Activated CD8-positive, alpha-beta memory T cell treated with anti-CD3 and anti-CD28 coated beads for 36 hours (primary cell): ENCODE data around the gene LATS1. TPM values are rescaled to one million over a fixed set of nuclear protein-coding genes. Genes with fewer than 3 reads are reported as not detected.
"Not testable (repeated sequence)": the region's sequence is repeated elsewhere in the genome, so short reads cannot be mapped to it uniquely, and the experiment has no call there.

Experiments
- CTCF ChIA-PET: fragments of 350-600 bp; sonication (Branson Sonifier 250); formaldehyde crosslinking; loops from one replicate; lab custom pipeline; 2021; ENCODE audit warnings: antibody characterized with exemption; lab: Charles Lee
- POLR2A ChIA-PET: fragments of 350-600 bp; sonication (Branson Sonifier 250); formaldehyde crosslinking; loops from one replicate; lab custom pipeline; 2021; ENCODE audit warnings: antibody characterized with exemption; lab: Charles Lee
- total RNA-seq, 2 experiments: library from RNA; stranded (reverse); gene quantifications; one replicate each; pipeline ENCODE4 v1.2.3, GENCODE V29; 2021

The LATS1 gene
- total RNA-seq, 2 experiments from 2014 or later, result 23.9 to 26.1 TPM

DNA sequence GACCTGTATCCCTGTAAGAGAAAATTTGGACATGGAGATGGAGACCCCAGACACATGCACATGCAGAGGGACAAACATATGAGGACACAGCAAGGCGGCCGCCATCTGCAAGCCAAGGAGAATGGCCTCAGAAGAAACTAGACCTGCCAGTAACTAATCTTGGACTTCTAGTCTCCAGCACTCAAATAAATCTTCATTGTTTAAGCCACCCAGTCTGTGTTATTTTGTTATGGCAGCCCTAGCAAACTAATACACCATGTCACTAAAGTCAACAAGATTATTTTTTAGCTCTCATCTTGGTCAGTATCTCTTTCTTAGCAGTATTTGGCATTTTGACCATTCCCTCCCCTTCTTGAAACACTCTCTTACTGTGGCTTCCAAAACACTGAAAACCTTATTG lies 26.7 kb downstream of the LATS1 start:
- ChIA-PET POLR2A (no interaction called here), CTCF (no interaction called here)

DNA sequence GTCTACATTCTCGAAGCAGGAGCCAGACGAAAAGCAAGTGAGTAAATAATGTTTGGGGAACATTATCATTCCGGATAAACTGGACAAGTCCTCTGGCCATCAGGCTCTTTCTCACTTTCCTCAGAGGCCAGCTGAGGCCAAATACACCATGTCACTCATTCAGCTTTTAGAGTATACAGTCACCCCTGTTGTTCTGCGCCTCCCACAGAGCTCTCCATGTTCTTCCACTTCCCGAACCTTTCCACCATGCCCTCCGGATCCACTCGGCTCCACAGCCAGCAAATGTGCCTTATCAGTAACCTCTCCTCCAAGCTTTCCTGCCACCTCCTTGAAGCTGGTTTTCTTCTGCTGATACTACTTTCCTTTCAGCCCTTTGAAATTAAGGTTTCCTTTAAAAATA lies 31.7 kb downstream of the LATS1 start:
- CTCF ChIA-PET, result interaction anchor here (1.1 to 1.3 kb wide), 2 partner anchors 18 to 23 kb away, joined by 5 read pairs; no protein-coding TSS in a partner anchor

DNA sequence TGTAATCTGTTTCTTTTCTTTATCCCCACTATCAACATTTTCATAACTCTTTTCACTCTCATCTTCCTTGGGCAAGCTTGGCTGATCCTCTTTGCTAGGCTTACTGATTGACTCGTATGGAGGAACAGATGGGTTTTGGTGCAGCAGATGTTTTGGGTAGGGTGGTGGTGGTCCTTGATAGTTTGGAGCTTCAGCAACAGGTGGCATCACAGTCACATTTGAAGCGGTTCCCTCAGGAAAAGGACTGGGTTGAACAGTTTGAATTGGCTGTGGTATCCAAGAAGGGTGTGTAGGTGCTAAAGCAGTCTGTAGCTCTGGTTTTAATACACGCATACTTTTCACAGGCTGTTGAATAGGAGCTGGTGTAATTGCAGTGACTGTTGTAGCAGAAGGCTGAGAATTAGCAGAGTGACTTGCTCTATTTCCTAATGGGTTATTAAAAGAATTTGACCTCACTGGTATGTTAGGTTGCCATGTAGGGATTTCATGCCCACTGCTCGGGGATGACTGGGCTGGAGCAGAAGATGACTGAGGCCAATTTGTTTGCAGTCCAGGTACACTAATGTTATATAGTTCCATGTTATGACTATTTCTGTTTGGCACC lies 34.5 kb downstream of the LATS1 start:
- CTCF ChIA-PET, result no interaction called here

More for the DNA sequence above, 31.7 kb downstream of the LATS1 start:
- POLR2A ChIA-PET, result interaction anchor here (1.1 to 1.7 kb wide), 2 partner anchors 32 to 120 kb away, joined by 3 to 8 read pairs; partner anchors contain the start of genes GINM1 and LATS1

DNA sequence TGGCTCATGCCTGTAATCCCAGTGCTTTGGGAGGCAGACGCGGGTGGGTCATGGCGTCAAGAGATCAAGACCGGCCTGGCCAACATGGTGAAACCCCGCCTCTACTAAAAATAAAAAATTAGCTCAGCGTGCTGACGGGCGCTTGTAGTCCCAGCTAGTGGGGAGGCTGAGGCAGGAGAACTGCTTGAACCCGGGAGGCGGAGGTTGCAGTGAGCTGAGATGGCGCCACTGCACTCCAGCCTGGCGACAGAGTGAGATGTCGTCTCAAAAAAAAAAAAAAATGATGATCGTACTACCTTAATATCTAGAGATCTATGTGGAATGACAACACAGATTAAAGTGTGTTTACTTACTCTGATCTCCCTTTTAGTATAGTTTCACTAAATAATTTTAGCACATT lies 36.1 kb downstream of the LATS1 start:
- CTCF ChIA-PET, result interaction anchor here (0.9 kb wide), 1 partner anchor 14 kb away, joined by 3 read pairs; no protein-coding TSS in a partner anchor
- POLR2A ChIA-PET, result not testable (repeated sequence)

More for the DNA sequence above, 34.5 kb downstream of the LATS1 start:
- POLR2A ChIA-PET, result no interaction called here

DNA sequence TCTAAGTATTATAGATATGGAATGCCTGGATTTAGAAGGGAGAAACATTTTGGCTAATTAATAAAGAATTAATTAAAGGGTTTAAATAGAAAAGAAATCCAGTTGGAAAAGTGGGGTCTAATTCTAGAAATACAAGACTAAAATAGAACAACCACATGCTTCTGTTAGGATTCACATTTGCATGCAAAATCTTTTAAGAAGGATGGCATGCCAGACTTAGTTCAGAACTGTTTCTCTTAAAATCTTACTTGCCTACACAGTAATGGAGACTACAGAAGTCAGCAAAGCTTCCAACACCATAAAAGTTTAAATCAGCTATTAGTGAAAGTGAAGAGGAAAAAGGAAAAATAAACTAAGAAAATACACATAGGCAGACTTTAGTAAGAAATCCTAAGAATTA lies 36.7 kb downstream of the LATS1 start:
- POLR2A ChIA-PET, result no interaction called here
- CTCF ChIA-PET, result interaction anchor here (0.9 kb wide), 1 partner anchor 15 kb away, joined by 3 read pairs; no protein-coding TSS in a partner anchor

DNA sequence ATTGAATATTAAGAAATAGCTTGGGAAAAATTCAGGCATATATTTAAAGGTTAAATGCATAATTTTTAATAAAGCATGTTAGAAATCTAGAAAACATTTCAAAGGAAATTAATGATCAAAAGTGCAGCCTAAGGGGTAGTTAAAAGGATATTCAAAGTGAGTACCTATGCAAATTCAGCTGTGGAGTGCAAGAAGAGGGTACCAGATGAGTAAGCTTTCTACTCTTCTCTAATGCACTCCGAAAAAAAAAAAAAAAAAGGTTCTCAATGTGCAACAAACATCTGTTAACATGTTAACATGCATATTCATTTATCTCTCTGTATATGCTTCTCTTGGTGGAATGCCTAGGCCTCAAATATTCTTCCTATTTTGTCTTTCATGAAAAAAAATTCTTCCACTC lies 37.4 kb downstream of the LATS1 start:
- ChIA-PET POLR2A (no interaction called here), CTCF (interaction anchor here (1.0 kb wide), 1 partner anchor 25 kb away, joined by 3 read pairs; no protein-coding TSS in a partner anchor)

DNA sequence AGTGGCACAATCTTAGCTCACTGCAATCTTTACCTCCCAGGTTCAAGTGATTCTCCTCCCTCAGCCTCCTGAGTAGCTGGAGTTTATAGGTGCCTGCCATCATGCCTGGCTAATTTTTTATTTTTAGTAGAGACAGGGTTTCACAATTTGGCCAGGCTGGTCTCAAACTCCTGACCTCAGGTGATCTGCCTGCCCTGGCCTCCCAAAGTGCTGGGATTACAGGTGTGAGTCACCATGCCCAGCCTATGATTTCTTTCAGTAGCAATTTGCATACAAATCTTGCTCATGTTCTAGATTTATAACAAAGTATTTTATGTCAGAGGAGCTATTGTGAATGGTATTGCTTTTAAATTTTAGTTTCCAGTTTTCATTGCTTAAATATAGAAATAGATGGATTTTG lies 45.6 kb downstream of the LATS1 start:
- POLR2A ChIA-PET, result not testable (repeated sequence)
- CTCF ChIA-PET, result interaction anchor here (0.5 kb wide), 1 partner anchor 160 kb away, joined by 4 read pairs; no protein-coding TSS in a partner anchor

DNA sequence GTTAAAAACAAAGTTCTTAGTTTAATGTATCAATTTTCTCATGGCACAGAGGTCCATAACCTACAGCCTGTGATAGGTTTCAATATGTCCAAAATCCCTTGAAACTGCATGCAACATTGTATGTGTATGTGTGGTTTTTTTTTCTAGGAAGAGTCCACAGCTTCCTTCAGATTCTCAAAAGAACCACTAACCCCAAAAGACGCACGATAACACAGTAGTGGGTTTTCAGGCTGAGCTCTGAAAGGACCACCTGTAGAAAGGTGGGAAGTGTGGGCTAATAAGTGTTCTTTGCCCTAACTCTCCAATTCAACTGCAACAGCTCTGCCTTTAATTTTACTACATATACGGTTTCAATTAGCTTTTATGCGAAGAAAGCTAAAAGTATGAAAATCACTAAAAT lies 57.9 kb downstream of the LATS1 start:
- POLR2A ChIA-PET, result no interaction called here
- CTCF ChIA-PET, result no interaction called here

DNA sequence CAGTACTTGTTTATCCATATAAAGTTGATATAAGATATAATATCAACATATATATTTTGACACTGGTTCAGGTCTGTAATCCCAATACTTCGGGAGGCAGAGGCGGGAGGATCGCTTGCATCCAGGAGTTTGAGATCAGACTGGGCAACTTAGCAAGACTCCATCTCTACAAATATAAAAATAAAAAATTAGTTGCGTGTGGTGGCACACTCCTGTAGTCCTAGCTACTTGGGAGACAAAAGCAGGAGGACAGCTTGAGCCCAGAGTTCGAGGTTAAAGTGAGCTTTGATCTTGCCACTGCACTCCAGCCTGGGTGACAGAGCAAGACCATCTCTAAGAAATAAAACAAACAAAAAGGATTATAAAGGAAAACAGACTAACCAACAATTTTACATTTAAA lies 60.5 kb downstream of the LATS1 start:
- CTCF ChIA-PET, result no interaction called here
- POLR2A ChIA-PET, result no interaction called here

DNA sequence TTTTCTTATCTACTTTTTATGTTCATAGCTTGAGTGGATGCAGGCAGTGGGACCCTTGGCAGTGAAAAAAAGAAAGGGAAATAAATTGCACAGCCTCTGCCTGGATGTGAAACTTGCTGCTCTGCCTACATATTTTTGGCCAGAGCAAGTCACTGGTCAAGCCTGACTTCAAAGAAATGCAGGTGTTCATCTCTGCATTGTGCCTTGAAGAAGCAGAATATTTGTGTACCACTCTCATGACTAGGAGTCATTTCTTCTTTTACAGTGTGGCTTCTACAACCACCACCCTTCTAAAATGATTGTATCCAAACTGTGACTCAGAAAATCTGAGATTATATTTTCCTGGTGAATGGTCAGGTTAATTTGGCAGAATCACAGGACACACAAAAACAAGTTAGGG lies 66.8 kb downstream of the LATS1 start:
- ChIA-PET CTCF (no interaction called here), POLR2A (no interaction called here)

DNA sequence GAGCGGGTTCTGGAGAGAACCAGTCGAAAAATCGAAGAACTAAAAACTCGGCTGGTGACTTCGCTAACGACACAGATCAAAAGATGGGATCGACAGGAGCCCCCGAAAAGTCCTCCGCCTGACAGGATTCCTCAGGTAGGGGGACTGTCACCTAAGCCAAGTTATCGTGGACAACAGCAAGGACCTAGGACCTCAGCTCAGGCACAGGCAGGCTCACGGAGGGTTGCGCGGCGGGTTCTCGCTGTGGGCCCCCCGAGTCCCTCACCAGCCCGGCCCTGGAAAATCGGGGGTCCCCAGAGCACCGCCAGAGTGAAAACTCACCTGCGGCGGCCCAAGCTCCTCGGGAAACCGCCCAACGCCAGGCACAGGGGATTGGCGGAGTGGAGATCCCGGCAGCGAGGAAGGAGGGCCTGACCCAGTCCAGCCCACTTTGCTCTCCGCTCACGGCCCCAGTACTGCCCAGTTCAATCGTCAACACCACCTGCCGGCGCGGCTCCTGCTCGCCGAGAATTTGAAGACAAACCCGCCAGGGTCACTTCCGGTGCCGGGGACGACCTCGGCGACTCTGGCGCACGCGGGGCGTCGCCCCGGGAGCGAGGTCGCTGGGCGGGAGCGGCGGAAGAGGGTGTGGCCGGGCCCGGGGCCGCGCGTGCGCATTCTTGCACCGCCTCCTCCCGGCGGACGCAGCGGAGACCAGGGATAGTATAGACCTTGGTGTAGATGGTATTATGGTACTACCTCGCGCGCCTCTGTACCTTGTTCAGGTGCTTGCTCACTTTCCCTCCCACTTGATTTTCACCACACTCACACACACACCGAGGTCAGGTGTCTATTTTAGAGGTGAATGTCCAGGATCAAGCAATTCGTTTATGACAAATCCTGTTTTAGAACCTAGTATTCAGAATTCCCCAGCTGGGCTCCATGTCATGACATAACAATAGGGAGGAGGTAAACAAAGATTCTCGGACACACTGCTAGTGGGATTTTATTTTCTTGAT lies 69.5 kb downstream of the LATS1 start, which contains the start of gene KATNA1:
TSS of gene KATNA1 (minus strand) at position 567 of the 998 bp plus-strand sequence. CDS start 10,167 bp downstream, outside the sequence.
- POLR2A ChIA-PET, result interaction anchor here (0.5 to 1.5 kb wide), 3 partner anchors 21 to 104 kb away, joined by 3 to 6 read pairs (median 5); no protein-coding TSS in a partner anchor

DNA sequence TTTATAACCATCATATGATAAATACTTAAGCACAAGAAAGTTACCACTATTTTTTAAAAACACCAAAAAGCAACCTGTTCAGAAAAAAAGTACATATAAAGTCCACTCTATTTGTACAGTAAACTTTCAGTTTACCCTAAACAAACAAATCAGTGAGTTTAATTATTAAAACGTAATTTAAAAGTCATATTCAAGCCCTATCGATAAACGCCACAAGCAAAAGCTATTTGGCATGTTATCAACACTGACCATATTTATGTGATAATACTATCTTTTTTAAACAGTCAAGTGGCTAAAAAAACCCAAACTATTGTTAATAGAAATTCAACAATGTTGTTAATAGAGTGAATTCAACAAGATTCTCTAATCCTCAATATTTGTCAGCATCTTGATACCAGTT lies 71.3 kb downstream of the LATS1 start:
- ChIA-PET CTCF (no interaction called here), POLR2A (no interaction called here)

More for the DNA sequence above, 69.5 kb downstream of the LATS1 start, which contains the start of gene KATNA1:
- CTCF ChIA-PET, result interaction anchor here (0.8 kb wide), 1 partner anchor 60 kb away, joined by 4 read pairs; no protein-coding TSS in a partner anchor

DNA sequence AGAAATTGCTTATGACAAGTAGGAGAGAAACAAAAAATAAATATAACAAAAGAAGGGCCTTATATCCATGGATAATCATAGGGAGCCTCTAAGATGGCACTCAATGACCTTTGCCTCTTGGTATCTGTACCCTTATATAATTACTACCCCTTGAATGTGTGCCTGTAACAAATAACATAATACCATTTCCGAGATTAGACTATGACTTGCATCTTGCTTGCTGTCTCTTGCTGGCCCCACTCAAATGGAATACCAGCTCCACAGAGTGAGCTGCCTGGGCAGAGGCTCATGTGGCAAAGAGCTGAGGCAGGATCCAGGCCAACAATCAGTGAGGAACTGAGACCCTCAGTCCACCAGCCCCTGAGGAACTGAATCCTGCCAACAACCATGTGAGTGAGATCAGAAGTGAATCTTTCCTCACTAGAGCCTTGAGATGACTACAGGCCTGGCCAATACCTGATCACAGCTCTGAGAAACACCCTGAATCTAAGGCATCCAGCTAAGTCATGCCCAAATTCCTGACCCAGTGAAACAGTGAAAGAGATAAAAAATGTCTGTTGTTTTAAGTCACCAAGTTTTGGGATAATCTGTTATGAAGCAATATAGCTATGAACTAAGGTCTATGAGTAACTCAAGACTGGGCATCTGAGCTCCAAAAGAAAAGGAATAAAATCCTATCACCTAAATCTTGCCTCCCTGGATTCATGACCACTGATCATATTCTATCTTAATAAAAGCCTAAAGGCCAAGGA lies 74.9 kb downstream of the LATS1 start:
- CTCF ChIA-PET, result no interaction called here
- POLR2A ChIA-PET, result no interaction called here

DNA sequence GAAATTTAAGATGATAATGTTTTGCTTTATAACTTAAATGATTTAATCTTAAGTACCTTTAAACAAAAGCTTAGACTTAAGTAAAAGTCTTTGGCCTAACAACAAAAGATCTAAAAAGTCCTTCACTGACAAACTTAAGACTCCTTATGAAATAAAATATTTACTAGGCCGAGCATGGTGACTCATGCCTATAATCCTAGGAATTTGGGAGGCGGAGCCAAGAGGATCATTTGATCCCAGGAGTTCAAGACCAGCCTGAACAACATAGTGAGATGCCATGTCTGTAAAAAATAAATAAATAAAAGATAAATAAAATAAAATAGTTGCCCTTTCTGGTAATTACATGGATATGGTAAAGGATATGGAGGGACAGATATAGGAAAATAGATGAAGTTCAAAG lies 81.8 kb downstream of the LATS1 start:
- ChIA-PET CTCF (no interaction called here), POLR2A (no interaction called here)

DNA sequence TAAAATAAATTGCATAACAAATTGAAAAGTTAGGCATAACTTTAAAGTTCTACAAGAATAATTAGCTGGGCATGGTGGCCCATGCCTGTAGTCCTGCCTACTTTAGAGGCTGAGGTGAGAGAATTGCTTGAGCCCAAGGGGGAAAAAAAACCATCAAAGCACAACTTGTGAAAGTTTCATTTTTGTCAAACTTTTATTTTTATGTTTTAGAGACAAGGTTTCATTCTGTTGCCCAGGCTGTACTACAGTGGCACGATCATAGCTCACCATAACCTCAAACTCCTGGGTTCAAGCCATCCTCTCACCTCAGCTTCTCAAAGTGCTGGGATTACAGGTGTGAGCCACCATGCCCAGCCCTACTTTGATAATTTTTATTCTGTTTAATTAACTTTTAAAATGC lies 83.6 kb downstream of the LATS1 start:
- ChIA-PET CTCF (no interaction called here), POLR2A (no interaction called here)

DNA sequence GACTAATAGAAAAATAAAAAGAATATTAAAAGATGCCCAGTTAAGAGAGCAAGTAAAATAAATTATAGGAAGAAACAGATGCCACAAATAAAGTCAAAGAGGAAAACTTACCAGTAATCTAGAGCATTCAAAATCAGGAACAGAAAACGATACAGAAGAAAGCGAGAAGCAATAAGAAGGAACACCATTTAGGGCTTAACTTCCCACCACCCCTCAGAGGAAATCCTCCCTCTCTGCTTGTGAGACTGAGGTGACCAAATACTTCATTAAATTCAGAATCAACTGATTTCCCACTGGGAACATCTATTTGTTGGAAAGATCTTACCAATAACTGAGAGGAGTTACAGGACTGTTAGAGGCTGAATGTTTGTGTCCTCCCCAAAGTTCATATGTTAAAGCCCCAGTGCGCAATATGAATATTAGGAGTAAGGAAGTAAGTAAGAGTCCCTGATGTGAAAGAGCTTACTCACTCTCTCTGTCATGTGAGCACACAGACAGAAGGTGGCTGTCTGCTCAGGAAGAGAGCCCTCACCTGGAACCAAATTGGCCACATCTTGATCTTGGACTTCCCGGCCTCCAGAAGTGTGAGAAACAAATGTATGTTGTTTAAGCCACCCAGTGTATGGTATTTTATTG lies 88.9 kb downstream of the LATS1 start:
- CTCF ChIA-PET, result no interaction called here
- POLR2A ChIA-PET, result interaction anchor here (0.5 kb wide), 1 partner anchor 20 kb away, joined by 4 read pairs; no protein-coding TSS in a partner anchor

DNA sequence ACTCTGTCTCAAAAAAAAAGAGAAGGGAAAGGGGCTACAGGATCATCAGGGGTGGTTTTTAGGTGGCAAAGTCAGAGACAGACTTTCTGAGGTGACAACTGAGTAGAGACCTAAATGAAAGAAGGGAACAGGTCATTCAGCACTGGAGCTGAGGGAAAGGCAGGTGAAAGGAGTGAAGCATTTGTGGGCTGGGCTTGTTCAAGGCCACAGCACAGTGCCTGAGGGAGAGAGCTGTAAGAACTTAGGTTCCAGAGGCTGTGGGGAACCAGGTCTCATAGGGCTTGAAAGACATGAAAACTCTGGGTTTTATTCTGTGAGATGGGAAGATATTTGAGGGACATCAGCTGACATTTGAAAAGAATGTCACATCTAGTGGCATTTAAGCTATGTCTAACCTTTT lies 90.2 kb downstream of the LATS1 start:
- POLR2A ChIA-PET, result interaction anchor here (0.8 kb wide), 1 partner anchor 20 kb away, joined by 6 read pairs; no protein-coding TSS in a partner anchor
- CTCF ChIA-PET, result interaction anchor here (0.9 kb wide), 1 partner anchor 58 kb away, joined by 3 read pairs; no protein-coding TSS in a partner anchor

DNA sequence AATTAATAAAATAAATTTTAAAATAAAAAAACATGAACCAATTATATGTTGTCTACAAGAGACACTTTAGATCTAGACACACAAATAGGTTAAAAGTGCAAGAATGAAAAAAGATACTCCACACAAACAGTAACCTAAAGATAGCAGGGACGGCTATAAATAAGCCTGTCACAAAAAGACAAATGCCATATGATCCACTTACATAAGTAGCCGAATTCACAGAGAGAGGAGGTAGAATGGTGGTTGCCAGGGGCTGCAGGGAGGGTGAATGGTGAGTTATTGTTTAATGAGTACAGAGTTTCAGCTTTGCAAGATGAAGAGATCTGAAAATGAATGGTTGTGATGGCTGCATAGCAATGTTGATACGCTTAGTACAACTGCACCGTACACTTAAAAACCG lies 102.1 kb downstream of the LATS1 start:
- ChIA-PET CTCF (no interaction called here), POLR2A (no interaction called here)
